Measurements from ENCODE around the gene TLK1. TPM values are rescaled to one million over a fixed set of nuclear protein-coding genes. Genes with fewer than 3 reads are reported as not detected.
"Not testable (repeated sequence)": the region's sequence is repeated elsewhere in the genome, so short reads cannot be mapped to it uniquely, and the experiment has no call there.

TLK1 gene
- total RNA-seq, 1 donor from 2014 or later, result 106 TPM

GRCh38 chr2:171109571-171109970 lies 51.1 kb downstream of the TLK1 start:
- H3K36me3 Mint-ChIP-seq (ENCODE audit: low read depth), result peaks cover 26% of the 10 kb centered on the region
- no peak for DNase-seq (ENCODE audit: low spot score)
- no peaks in the 10 kb centered on the region for H3K27me3 Mint-ChIP-seq (ENCODE audit: insufficient read depth)
- intact Hi-C loops (cut with micrococcal nuclease), result no loop called here
- no peak overlapping the region for H3K4me3 Mint-ChIP-seq
- no peak overlapping the region for H3K27ac Mint-ChIP-seq
- no peaks in the 10 kb centered on the region for H3K9me3 Mint-ChIP-seq
- peaks cover 27% of the 10 kb centered on the region for H3K4me1 Mint-ChIP-seq (ENCODE audit: low read depth)

- Mint-ChIP-seq H3K36me3 (ENCODE audit: low read depth) (peaks cover 24% of the 10 kb centered on the region), H3K9me3 (no peaks in the 10 kb centered on the region), H3K27ac (no peak overlapping the region), H3K27me3 (ENCODE audit: insufficient read depth) (no peaks in the 10 kb centered on the region), H3K4me1 (ENCODE audit: low read depth) (peaks cover 27% of the 10 kb centered on the region), H3K4me3 (no peak overlapping the region)
- intact Hi-C loops (cut with micrococcal nuclease), result no loop called here
- DNase-seq (ENCODE audit: low spot score), result no peak
Observed at GRCh38 chr2:171109020-171109419, 51.7 kb downstream of the TLK1 start.

- peaks cover 24% of the 10 kb centered on the region for H3K36me3 Mint-ChIP-seq (ENCODE audit: low read depth)
- peaks cover 30% of the 10 kb centered on the region for H3K4me1 Mint-ChIP-seq (ENCODE audit: low read depth)
- intact Hi-C loops (cut with micrococcal nuclease), result no loop called here
Observed at GRCh38 chr2:171107803-171108202, 52.9 kb downstream of the TLK1 start.

GRCh38 chr2:171104379-171104778 lies 56.3 kb downstream of the TLK1 start:
- Mint-ChIP-seq H3K27ac (no peak overlapping the region), H3K36me3 (ENCODE audit: low read depth) (peaks cover 27% of the 10 kb centered on the region), H3K9me3 (peaks cover 13% of the 10 kb centered on the region), H3K4me3 (no peak overlapping the region), H3K4me1 (ENCODE audit: low read depth) (peaks cover 29% of the 10 kb centered on the region), H3K27me3 (ENCODE audit: insufficient read depth) (no peaks in the 10 kb centered on the region)
- intact Hi-C loops (cut with micrococcal nuclease), result no loop called here
- DNase-seq (ENCODE audit: low spot score), result no peak

More at GRCh38 chr2:171107803-171108202, 52.9 kb downstream of the TLK1 start:
- no peak overlapping the region for H3K4me3 Mint-ChIP-seq
- no peaks in the 10 kb centered on the region for H3K27me3 Mint-ChIP-seq (ENCODE audit: insufficient read depth)
- no peak for DNase-seq (ENCODE audit: low spot score)
- H3K9me3 Mint-ChIP-seq, result no peaks in the 10 kb centered on the region
- H3K27ac Mint-ChIP-seq, result no peak overlapping the region

GRCh38 chr2:171102802-171103201 lies 57.9 kb downstream of the TLK1 start:
- Mint-ChIP-seq H3K27ac (no peak overlapping the region), H3K36me3 (ENCODE audit: low read depth) (peaks cover 42% of the 10 kb centered on the region), H3K4me1 (ENCODE audit: low read depth) (peaks cover 25% of the 10 kb centered on the region), H3K4me3 (no peak overlapping the region), H3K9me3 (peaks cover 28% of the 10 kb centered on the region), H3K27me3 (ENCODE audit: insufficient read depth) (no peaks in the 10 kb centered on the region)
- intact Hi-C loops (cut with micrococcal nuclease), result no loop called here
- no peak for DNase-seq (ENCODE audit: low spot score)

- Mint-ChIP-seq H3K9me3 (peaks cover 40% of the 10 kb centered on the region), H3K27ac (no peak overlapping the region), H3K4me1 (ENCODE audit: low read depth) (peaks cover 19% of the 10 kb centered on the region), H3K4me3 (no peak overlapping the region), H3K27me3 (ENCODE audit: insufficient read depth) (no peaks in the 10 kb centered on the region), H3K36me3 (ENCODE audit: low read depth) (peaks cover 43% of the 10 kb centered on the region)
- DNase-seq (ENCODE audit: low spot score), result no peak
- intact Hi-C loops (cut with micrococcal nuclease), result no loop called here
Observed at GRCh38 chr2:171100370-171100769, 60.3 kb downstream of the TLK1 start.

- no peaks in the 10 kb centered on the region for H3K27me3 Mint-ChIP-seq (ENCODE audit: insufficient read depth)
- H3K4me1 Mint-ChIP-seq (ENCODE audit: low read depth), result peaks cover 23% of the 10 kb centered on the region
- intact Hi-C loops (cut with micrococcal nuclease), result no loop called here
- H3K9me3 Mint-ChIP-seq, result peaks cover 40% of the 10 kb centered on the region
- no peak overlapping the region for H3K27ac Mint-ChIP-seq
- H3K4me3 Mint-ChIP-seq, result no peak overlapping the region
- H3K36me3 Mint-ChIP-seq (ENCODE audit: low read depth), result peaks cover 42% of the 10 kb centered on the region
- no peak for DNase-seq (ENCODE audit: low spot score)
Observed at GRCh38 chr2:171098607-171099006, 62.1 kb downstream of the TLK1 start.

- Mint-ChIP-seq H3K4me1 (ENCODE audit: low read depth) (peaks cover 32% of the 10 kb centered on the region), H3K27ac (peak overlapping the region; percentile 72), H3K4me3 (no peak overlapping the region), H3K27me3 (ENCODE audit: insufficient read depth) (no peaks in the 10 kb centered on the region), H3K9me3 (peaks cover 33% of the 10 kb centered on the region), H3K36me3 (ENCODE audit: low read depth) (peaks cover 31% of the 10 kb centered on the region)
- no peak for DNase-seq (ENCODE audit: low spot score)
- intact Hi-C loops (cut with micrococcal nuclease), result loop anchor here (1.0 to 2.0 kb wide), 6 partner anchors 8 to 224 kb away; partner anchors contain the start of gene TLK1
Observed at GRCh38 chr2:171095014-171095582, 65.6 kb downstream of the TLK1 start.

GRCh38 chr2:171091517-171091916 lies 69.2 kb downstream of the TLK1 start:
- H3K36me3 Mint-ChIP-seq (ENCODE audit: low read depth); intact Hi-C loops (cut with micrococcal nuclease); H3K27me3 Mint-ChIP-seq (ENCODE audit: insufficient read depth); H3K27ac Mint-ChIP-seq; DNase-seq (ENCODE audit: low spot score); H3K9me3 Mint-ChIP-seq; H3K4me3 Mint-ChIP-seq: not testable (repeated sequence)
- peaks cover 54% of the 10 kb centered on the region for H3K4me1 Mint-ChIP-seq (ENCODE audit: low read depth)

GRCh38 chr2:171089489-171089888 lies 71.2 kb downstream of the TLK1 start:
- Mint-ChIP-seq H3K27ac (no peak overlapping the region), H3K4me1 (ENCODE audit: low read depth) (peaks cover 55% of the 10 kb centered on the region), H3K36me3 (ENCODE audit: low read depth) (peaks cover 5% of the 10 kb centered on the region), H3K4me3 (no peak overlapping the region), H3K9me3 (no peaks in the 10 kb centered on the region), H3K27me3 (ENCODE audit: insufficient read depth) (no peaks in the 10 kb centered on the region)
- no peak for DNase-seq (ENCODE audit: low spot score)
- intact Hi-C loops (cut with micrococcal nuclease), result loop anchor here (5.0 kb wide), 2 partner anchors 173 to 343 kb away; partner anchors contain the start of genes DCAF17 and METTL8

GRCh38 chr2:171088057-171088834 lies 72.4 kb downstream of the TLK1 start:
- H3K36me3 Mint-ChIP-seq (ENCODE audit: low read depth), result peaks cover 7% of the 10 kb centered on the region
- DNase-seq (ENCODE audit: low spot score), result no peak
- intact Hi-C loops (cut with micrococcal nuclease), result loop anchor here (5.0 kb wide), 2 partner anchors 174 to 344 kb away; partner anchors contain the start of genes DCAF17 and METTL8
- H3K4me1 Mint-ChIP-seq (ENCODE audit: low read depth), result peaks cover 56% of the 10 kb centered on the region
- no peaks in the 10 kb centered on the region for H3K9me3 Mint-ChIP-seq
- no peak overlapping the region for H3K4me3 Mint-ChIP-seq
- no peaks in the 10 kb centered on the region for H3K27me3 Mint-ChIP-seq (ENCODE audit: insufficient read depth)
- peak overlapping the region; percentile 1 for H3K27ac Mint-ChIP-seq

- peaks cover 9% of the 10 kb centered on the region for H3K36me3 Mint-ChIP-seq (ENCODE audit: low read depth)
- DNase-seq (ENCODE audit: low spot score), result no peak
- no peaks in the 10 kb centered on the region for H3K27me3 Mint-ChIP-seq (ENCODE audit: insufficient read depth)
- H3K4me3 Mint-ChIP-seq, result peak overlapping the region; percentile 5
- intact Hi-C loops (cut with micrococcal nuclease), result loop anchor here (1.0 to 5.0 kb wide), 8 partner anchors 8 to 345 kb away; partner anchors contain the start of genes DCAF17, GORASP2, METTL8 and TLK1
- H3K9me3 Mint-ChIP-seq, result no peaks in the 10 kb centered on the region
- peak overlapping the region; percentile 16 for H3K27ac Mint-ChIP-seq
- peaks cover 49% of the 10 kb centered on the region for H3K4me1 Mint-ChIP-seq (ENCODE audit: low read depth)
Observed at GRCh38 chr2:171087547-171087946, 73.1 kb downstream of the TLK1 start.

All from activated T-helper 1 cell treated with anti-CD3 and anti-CD28 coated beads, Interleukin-12 subunit alpha, Interleukin-12 subunit beta, Interleukin-2, Interleukin-4 antibody, amounts not matched to agents 30 ng/mL and 10 ng/mL and 1 ng/mL, durations not matched to agents 14 hours and 24 hours and 36 hours (primary cell).